Stimulated activated naive CD8-positive, alpha-beta T cell treated with anti-CD3 and anti-CD28 coated beads, Interleukin-15, Interleukin-2, amounts not matched to agents 100 U/mL and 50 U/mL, for 24 hours (primary cell): ENCODE data around the gene SNX19.

Source experiments
- ATAC-seq: fragments of 150-1000 bp; cut with Tn5 transposase; one replicate; pipeline ENCODE4 v1.10.0; 2021
- DNase-seq: peaks from one replicate; pipeline ENCODE4 v3.0.0; 2021

SNX19 gene

DNA sequence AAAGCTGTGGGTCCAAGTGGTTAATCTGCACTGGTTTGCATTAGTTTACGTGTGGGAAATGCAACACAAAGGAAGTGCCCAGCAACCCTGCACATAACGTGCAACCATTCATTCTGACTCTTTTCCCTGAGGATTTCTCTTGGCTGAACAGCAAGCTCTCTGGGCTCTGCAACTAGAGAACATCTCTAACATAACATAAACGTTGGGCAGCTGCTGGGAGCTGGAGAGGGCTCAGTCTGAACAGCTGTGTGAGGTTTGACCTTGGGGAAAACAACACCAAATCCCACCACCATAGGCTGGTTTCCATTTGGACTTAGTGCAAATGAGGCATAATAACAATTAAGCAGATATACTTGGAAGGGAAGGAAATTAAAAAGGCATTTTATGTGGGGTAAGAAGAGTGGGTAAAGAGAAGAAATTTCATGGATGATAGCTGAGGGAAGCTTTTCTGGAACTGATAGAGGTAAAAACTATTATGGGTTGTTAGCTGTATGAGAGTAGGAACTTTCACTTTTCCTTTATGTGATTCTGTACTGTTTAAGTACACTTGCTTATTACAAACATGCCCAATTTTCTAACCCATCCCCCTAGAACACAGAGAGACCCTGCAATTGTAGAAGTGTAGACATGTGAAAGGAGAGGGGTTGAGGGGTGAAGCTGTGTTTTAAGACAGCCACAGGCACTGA lies 76.2 kb downstream of the SNX19 start:
- no peak for DNase-seq
- ATAC-seq, result no peak

- ATAC-seq, result no peak
- no peak for DNase-seq
Measured at GRCh38 chr11:130837194-130837593, 79.1 kb downstream of the SNX19 start.

DNA sequence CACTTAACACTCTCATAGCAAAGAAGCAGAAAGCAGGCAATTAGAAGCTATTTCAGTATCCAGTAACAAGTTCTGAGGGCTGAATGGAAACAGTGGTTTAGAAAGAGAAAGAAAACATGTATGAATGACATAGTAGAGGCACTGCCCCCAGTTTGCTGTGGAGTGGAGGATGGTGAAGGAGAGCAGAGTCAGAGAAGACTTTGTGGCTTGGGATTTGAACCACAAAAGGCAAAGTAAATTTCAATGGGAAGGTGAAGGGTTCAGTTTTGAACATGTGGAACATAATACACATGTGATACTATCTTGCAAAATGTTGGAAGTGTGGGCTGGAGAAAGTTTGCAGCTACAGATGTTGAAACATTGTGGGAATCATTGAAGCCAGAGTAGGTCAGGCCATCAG lies 81.4 kb downstream of the SNX19 start:
- DNase-seq, result no peak
- ATAC-seq, result no peak

- DNase-seq (no peak), ATAC-seq (no peak)
Measured at GRCh38 chr11:130832566-130833425, 83.5 kb downstream of the SNX19 start.

DNA sequence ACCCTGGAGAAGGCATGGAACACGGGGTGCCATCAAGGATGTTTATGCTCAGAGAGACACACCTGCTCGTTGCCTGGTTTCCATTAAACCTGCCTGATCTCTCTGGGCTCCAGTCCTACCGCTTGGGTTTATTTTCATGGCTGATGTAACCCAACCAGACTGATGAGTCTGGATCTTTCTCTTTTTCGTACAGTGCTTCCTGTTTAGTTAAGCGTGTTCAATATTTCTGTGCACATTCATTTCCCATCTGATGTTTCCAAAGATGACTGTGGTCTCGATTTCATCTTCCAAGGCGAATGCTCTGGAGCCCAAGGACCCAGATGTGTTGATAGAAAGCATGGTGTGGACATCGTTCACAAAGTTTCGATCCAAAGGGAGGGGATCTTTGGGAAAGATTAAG lies 84.3 kb downstream of the SNX19 start:
- no peak for ATAC-seq
- no peak for DNase-seq

- DNase-seq, result no peak
- no peak for ATAC-seq
Measured at GRCh38 chr11:130831506-130831905, 84.8 kb downstream of the SNX19 start.

DNA sequence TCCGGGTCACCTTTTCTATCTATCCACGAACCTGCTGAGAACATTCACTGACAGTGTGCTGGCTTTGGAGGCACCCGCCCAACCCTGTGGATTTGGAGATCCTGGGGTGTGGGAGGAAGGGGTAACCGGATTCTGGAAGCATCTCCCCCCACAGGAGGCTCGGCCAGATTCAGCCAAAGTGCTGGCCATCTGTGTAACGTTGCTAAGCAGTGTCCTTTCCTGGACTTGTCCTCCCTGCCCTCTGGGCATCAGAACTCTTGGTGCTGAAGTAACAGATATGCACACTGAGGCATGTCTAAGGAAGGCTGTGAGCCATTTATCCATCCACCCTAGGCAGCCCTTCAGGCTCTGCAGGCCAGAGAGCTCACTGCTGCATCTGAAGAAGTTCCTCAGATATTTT lies 85.7 kb downstream of the SNX19 start:
- no peak for ATAC-seq

DNA sequence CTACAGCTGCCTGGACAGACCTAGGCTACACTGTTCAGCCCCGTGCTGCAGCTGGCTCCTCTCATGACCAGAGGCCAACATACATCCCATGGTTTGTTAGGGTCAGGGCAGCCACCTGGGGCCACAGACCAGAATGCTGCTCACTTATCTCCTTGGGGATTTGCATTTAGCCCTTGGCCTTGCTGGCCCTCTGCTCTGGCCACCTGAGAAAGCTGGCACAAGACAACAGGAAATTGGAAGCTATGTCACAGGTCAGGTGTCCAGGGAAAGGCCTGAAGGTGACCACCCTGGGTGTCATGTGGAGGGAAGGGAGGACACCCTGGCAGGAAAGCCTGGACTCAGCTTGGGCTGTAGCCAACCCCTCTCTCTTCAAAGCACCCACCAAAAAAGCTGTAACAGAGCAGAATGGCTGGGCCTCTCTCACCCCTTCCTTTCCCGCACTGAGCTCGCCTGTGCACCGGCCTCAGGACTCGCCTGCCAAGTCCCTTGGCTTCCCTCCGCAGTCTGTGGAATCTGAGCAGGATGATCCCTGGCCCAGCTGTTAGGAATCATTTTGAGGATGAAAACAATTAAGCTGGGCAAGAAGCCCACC lies 86.3 kb downstream of the SNX19 start:
- ATAC-seq, result no peak
- DNase-seq, result no peak

More for the DNA sequence above, 85.7 kb downstream of the SNX19 start:
- DNase-seq, result no peak

- ATAC-seq (no peak), DNase-seq (no peak)
Measured at GRCh38 chr11:130828741-130829140, 87.5 kb downstream of the SNX19 start.

- ATAC-seq (peak; percentile 56), DNase-seq (peak; percentile 12)
Measured at GRCh38 chr11:130827451-130828377, 88.6 kb downstream of the SNX19 start.

GRCh38 chr11:130826572-130826971 lies 89.7 kb downstream of the SNX19 start:
- ATAC-seq (no peak), DNase-seq (no peak)

GRCh38 chr11:130825983-130826382 lies 90.3 kb downstream of the SNX19 start:
- ATAC-seq (no peak), DNase-seq (no peak)

DNA sequence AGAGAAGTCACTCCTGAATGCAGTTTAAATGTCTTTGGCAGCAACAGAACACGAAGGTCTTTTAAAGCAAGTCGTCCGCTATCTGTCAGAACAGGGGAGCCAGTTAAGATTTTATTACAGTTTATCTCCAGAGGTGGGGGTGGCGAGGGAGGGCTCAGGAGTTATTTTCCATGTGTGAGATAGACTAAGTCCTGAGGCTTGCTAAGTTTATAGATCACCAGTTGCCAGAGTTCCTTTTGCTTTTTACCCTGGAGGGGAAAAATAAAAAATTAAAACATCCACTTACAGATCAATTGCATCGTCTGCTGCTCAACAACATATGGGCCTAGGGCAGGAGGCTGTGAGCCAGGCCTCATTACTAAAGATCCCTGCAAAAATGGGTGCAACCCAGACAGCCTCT lies 90.7 kb downstream of the SNX19 start:
- ATAC-seq (no peak), DNase-seq (no peak)
